DOHH2 (cell line): ENCODE data around the gene DNAAF5.

Source experiments
- H3F3A ChIP-seq: fragments of 200-600 bp; sonication (generic), shearing (Covaris generic); 2 replicates; pipeline ENCODE4 v1.6.0; 2016; ENCODE audit warnings: antibody characterized with exemption, mild to moderate bottlenecking; ENCODE audit not compliant: control insufficient read depth, insufficient read depth
- H3K27ac ChIP-seq: fragments of 200-600 bp; sonication (generic); 2 replicates; pipeline ENCODE4 v1.5.1; 2014; ENCODE audit warnings: low read depth, mild to moderate bottlenecking, low read length, moderate library complexity
- H3K27me3 ChIP-seq: fragments of 200-600 bp; sonication (generic); 2 replicates; pipeline ENCODE4 v1.6.1; 2014; ENCODE audit warnings: mild to moderate bottlenecking, low read length, mixed read lengths; ENCODE audit not compliant: control insufficient read depth
- H3K36me3 ChIP-seq: fragments of 200-600 bp; sonication (generic); 2 replicates; pipeline ENCODE4 v1.6.1; 2014; ENCODE audit warnings: mild to moderate bottlenecking, low read length, moderate library complexity, mixed read lengths; ENCODE audit not compliant: control insufficient read depth
- H3K4me1 ChIP-seq: fragments of 200-600 bp; sonication (generic); 2 replicates; pipeline ENCODE4 v1.6.1; 2014; ENCODE audit warnings: mild to moderate bottlenecking, low read length, mixed read lengths; ENCODE audit not compliant: control insufficient read depth
- H3K4me2 ChIP-seq: fragments of 200-600 bp; sonication (generic); 2 replicates; pipeline ENCODE4 v1.6.0; 2014; ENCODE audit warnings: mild to moderate bottlenecking, low read length, moderate library complexity
- H3K4me3 ChIP-seq: fragments of 200-600 bp; sonication (generic); 2 replicates; pipeline ENCODE4 v1.5.1; 2014; ENCODE audit warnings: mild to moderate bottlenecking, low read length, mixed read lengths
- H3K79me2 ChIP-seq: fragments of 200-600 bp; sonication (generic); 2 replicates; pipeline ENCODE4 v1.6.1; 2014; ENCODE audit warnings: mild to moderate bottlenecking, low read length, mixed read lengths; ENCODE audit not compliant: control insufficient read depth
- H3K9me2 ChIP-seq: fragments of 200-600 bp; sonication (generic); replicated peaks from 2 replicates; pipeline ENCODE4 v1.6.1; 2014; ENCODE audit warnings: mild to moderate bottlenecking, low read length, mixed read lengths; ENCODE audit not compliant: control insufficient read depth
- H3K9me3 ChIP-seq: fragments of 200-600 bp; sonication (generic); 2 replicates; pipeline ENCODE4 v1.6.1; 2014; ENCODE audit warnings: antibody characterized with exemption, low read length, mixed read lengths; ENCODE audit not compliant: control insufficient read depth, insufficient read depth
- H4K20me1 ChIP-seq: fragments of 200-600 bp; sonication (generic); 2 replicates; pipeline ENCODE4 v1.6.0; 2014; ENCODE audit warnings: low read depth, mild to moderate bottlenecking, antibody characterized with exemption, low read length, moderate library complexity; ENCODE audit not compliant: control insufficient read depth, insufficient read depth
- CTCF ChIP-seq: fragments of 200-600 bp; sonication (generic); IDR thresholded peaks from one replicate; pipeline ENCODE4 v1.5.1; 2014; ENCODE audit warnings: antibody characterized with exemption, mild to moderate bottlenecking, low read depth, low read length; ENCODE audit not compliant: poor library complexity, severe bottlenecking
- EZH2phosphoT487 ChIP-seq: fragments of 200-600 bp; sonication (generic); IDR thresholded peaks from 2 replicates; pipeline ENCODE4 v1.6.1; 2017; ENCODE audit warnings: borderline replicate concordance, mild to moderate bottlenecking, antibody characterized with exemption, low read length, moderate library complexity, mixed read lengths

The DNAAF5 gene

GRCh38 chr7:684416-684815 lies 42.1 kb upstream of the DNAAF5 start:
- TF ChIP-seq EZH2phosphoT487 (no peak), CTCF (no peak)
- no peaks in the 10 kb centered on the region for H3K9me2 ChIP-seq
- H3K79me2 ChIP-seq: peaks cover 7% of the 10 kb centered on the region
- H4K20me1 ChIP-seq: no peaks in the 10 kb centered on the region
- peaks cover 68% of the 10 kb centered on the region for H3K36me3 ChIP-seq
- H3F3A ChIP-seq: no peaks in the 10 kb centered on the region
- H3K4me1 ChIP-seq: no peaks in the 10 kb centered on the region
- peaks cover 31% of the 10 kb centered on the region for H3K9me3 ChIP-seq
- H3K27ac ChIP-seq: no peak overlapping the region
- no peak overlapping the region for H3K4me2 ChIP-seq
- H3K4me3 ChIP-seq: no peak overlapping the region
- no peaks in the 10 kb centered on the region for H3K27me3 ChIP-seq

GRCh38 chr7:685540-685939 lies 41.0 kb upstream of the DNAAF5 start:
- Histone ChIP-seq H3K36me3 (peaks cover 62% of the 10 kb centered on the region), H3K9me2 (no peaks in the 10 kb centered on the region)

GRCh38 chr7:690478-691360 lies 35.8 kb upstream of the DNAAF5 start:
- Histone ChIP-seq H3K4me1 (no peaks in the 10 kb centered on the region), H3K79me2 (no peaks in the 10 kb centered on the region), H3K9me2 (no peaks in the 10 kb centered on the region), H3F3A (no peaks in the 10 kb centered on the region), H3K4me2 (no peak overlapping the region), H3K27ac (no peak overlapping the region), H3K4me3 (no peak overlapping the region), H3K27me3 (no peaks in the 10 kb centered on the region), H4K20me1 (no peaks in the 10 kb centered on the region), H3K9me3 (peaks cover 34% of the 10 kb centered on the region), H3K36me3 (peaks cover 45% of the 10 kb centered on the region)
- TF ChIP-seq CTCF (no peak), EZH2phosphoT487 (no peak)

More at GRCh38 chr7:685540-685939, 41.0 kb upstream of the DNAAF5 start:
- H3K9me3 ChIP-seq: peaks cover 31% of the 10 kb centered on the region
- no peaks in the 10 kb centered on the region for H3F3A ChIP-seq
- no peak overlapping the region for H3K4me3 ChIP-seq
- no peaks in the 10 kb centered on the region for H4K20me1 ChIP-seq
- H3K4me2 ChIP-seq: no peak overlapping the region
- H3K27me3 ChIP-seq: no peaks in the 10 kb centered on the region
- peaks cover 7% of the 10 kb centered on the region for H3K79me2 ChIP-seq
- no peak for TF ChIP-seq CTCF
- TF ChIP-seq EZH2phosphoT487: no peak
- H3K27ac ChIP-seq: no peak overlapping the region
- H3K4me1 ChIP-seq: no peaks in the 10 kb centered on the region
